HepG2 (cell line): Measurements from ENCODE around the gene CRTC2. TPM values are rescaled to one million over a fixed set of nuclear protein-coding genes. Genes with fewer than 3 reads are reported as not detected.

Experiments
- ATF5 ChIP-seq: sonication (generic); formaldehyde crosslinking; IDR thresholded peaks from 2 replicates; pipeline ENCODE4 v1.4.0; 2020; ENCODE audit warnings: mild to moderate bottlenecking, low read depth, missing genetic modification reagents
- ELF3 ChIP-seq: IDR thresholded peaks from 2 replicates; pipeline ENCODE4 v1.6.1; 2016; ENCODE audit warnings: missing genetic modification reagents, missing compliant biosample characterization
- FOXP1 ChIP-seq, 2 experiments: fragments of 450-650 bp in 1 of 2; IDR thresholded peaks; 2 replicates each; pipeline ENCODE4 v1.6.1; 2017 to 2018; ENCODE audit warnings: antibody characterized with exemption in 1 of 2
- LRRFIP1 ChIP-seq: sonication (generic); formaldehyde crosslinking; conservative IDR thresholded peaks from 2 replicates; pipeline ENCODE4 v1.4.0; 2020; ENCODE audit warnings: missing genetic modification reagents
- MXD4 ChIP-seq: IDR thresholded peaks from 2 replicates; pipeline ENCODE4 v1.6.1; 2016; ENCODE audit warnings: mild to moderate bottlenecking, missing biosample characterization, missing genetic modification reagents
- PAX8 ChIP-seq: sonication (generic); formaldehyde crosslinking; IDR thresholded peaks from 2 replicates; pipeline ENCODE4 v1.8.0; 2022; ENCODE audit warnings: mild to moderate bottlenecking, missing genetic modification reagents, borderline replicate concordance
- SP4 ChIP-seq: sonication (generic); formaldehyde crosslinking; IDR thresholded peaks from 2 replicates; pipeline ENCODE4 v1.8.1; 2023; ENCODE audit warnings: mild to moderate bottlenecking, missing genetic modification reagents
- SP5 ChIP-seq: IDR thresholded peaks from 2 replicates; pipeline ENCODE4 v1.6.1; 2016; ENCODE audit warnings: low read depth, borderline replicate concordance
- ZBTB20 ChIP-seq: sonication (generic); formaldehyde crosslinking; IDR thresholded peaks from 2 replicates; pipeline ENCODE4 v1.8.1; 2023; ENCODE audit warnings: missing genetic modification reagents, low read depth, mild to moderate bottlenecking, borderline replicate concordance
- ZBTB40 ChIP-seq, 2 experiments: fragments of 450-650 bp in 1 of 2; sonication (generic) in 1 of 2; formaldehyde crosslinking in 1 of 2; IDR thresholded peaks; 2 replicates each; pipeline versions ENCODE4 v1.6.1 to v1.8.0; 2016 to 2022; ENCODE audit warnings: antibody characterized with exemption in 1 of 2, mild to moderate bottlenecking in 1 of 2, missing genetic modification reagents in 1 of 2
- ZNF430 ChIP-seq: sonication (generic); formaldehyde crosslinking; IDR thresholded peaks from 2 replicates; pipeline ENCODE4 v1.9.0; 2021; ENCODE audit warnings: mild to moderate bottlenecking, missing genetic modification reagents
- ZNF513 ChIP-seq: sonication (generic); formaldehyde crosslinking; conservative IDR thresholded peaks from 2 replicates; pipeline ENCODE4 v1.5.0; 2020; ENCODE audit warnings: missing genetic modification reagents
- ZNF569 ChIP-seq: sonication (generic); formaldehyde crosslinking; IDR thresholded peaks from 2 replicates; pipeline ENCODE4 v1.5.0; 2020; ENCODE audit warnings: mild to moderate bottlenecking, missing genetic modification reagents, moderate library complexity, borderline replicate concordance
- ZNF788 ChIP-seq: sonication (generic); formaldehyde crosslinking; IDR thresholded peaks from 2 replicates; pipeline ENCODE4 v1.5.0; 2020; ENCODE audit warnings: mild to moderate bottlenecking, missing genetic modification reagents, borderline replicate concordance
- polyA plus RNA-seq, 8 experiments: library from polyadenylated mRNA; depleted of rRNA in 3 of 8; stranded (reverse) in 7 of 8; unstranded in 1 of 8; fragments of >200 nt; fragmentation: Illumina TruSeq in 4 of 8; extraction: Trizol in 4 of 8; gene quantifications; 2 replicates each; pipeline versions ENCODE4 v1.2.1 to v1.2.3, GENCODE V29; 2011 to 2016; ENCODE audit warnings: low read depth in 4 of 8, missing spikeins in 1 of 8, mixed read lengths in 1 of 8; ENCODE audit not compliant: insufficient read depth in 1 of 8
- total RNA-seq, 5 experiments: library from RNA; depleted of rRNA; stranded (reverse); fragments of >200 nt; fragmentation: Illumina TruSeq; extraction: Trizol; gene quantifications; 2 replicates each; pipeline ENCODE4 v1.2.3, GENCODE V29; 2016; ENCODE audit warnings: low read depth in 1 of 5

The CRTC2 gene
- total and polyA plus RNA-seq, 2 of the 13 experiments (the other 11 are each of a cell fraction or from before 2014, with no cell fraction given) = 6.1 to 26.7 TPM

GRCh38 chr1:153990468-153991150 is 32.2 kb upstream of the CRTC2 start, which contains the start of gene RPS27 (continued):
- TF ChIP-seq ZBTB40 (IDR thresholded peaks at IDR 0.05) = peak; percentile 39; the same call in 1 of the 2 replicates
- no peak for TF ChIP-seq ZBTB40 (CRISPR knock-in tag; IDR thresholded peaks at IDR 0.05)
- TF ChIP-seq SP4 (CRISPR knock-in tag) = peak; percentile 52; the same call in 1 of the 2 replicates
- TF ChIP-seq ELF3 (CRISPR knock-in tag) = peak; percentile 99
- no peak for TF ChIP-seq ZNF569 (CRISPR knock-in tag)
- TF ChIP-seq ZNF430 (CRISPR knock-in tag) = peak; percentile 68; the same call in 1 of the 2 replicates
- TF ChIP-seq SP5 (CRISPR knock-in tag) = no peak; the same call in 1 of the 2 replicates
- TF ChIP-seq ZBTB20 = no peak
- peak; percentile 78; the same call in 1 of the 2 replicates for TF ChIP-seq ZNF788 (CRISPR knock-in tag)
- TF ChIP-seq ATF5 (CRISPR knock-in tag) = peak; percentile 81; the same call in 1 of the 2 replicates
- TF ChIP-seq ZNF513 = no peak
- peak; percentile 92; the same call in 1 of the 2 replicates for TF ChIP-seq LRRFIP1 (CRISPR knock-in tag)
- no peak for TF ChIP-seq MXD4
- 0 out of 2 replicates have a peak, but pooled peaks have one; percentile 68 for TF ChIP-seq PAX8 (CRISPR knock-in tag)
- TF ChIP-seq FOXP1 (IDR thresholded peaks at IDR 0.05) = no peak
- no peak for TF ChIP-seq FOXP1 (CRISPR knock-in tag; IDR thresholded peaks at IDR 0.05)
